Right cardiac atrium (tissue), 5 donors: Measurements from ENCODE around the gene MAML3. TPM values are rescaled to one million over a fixed set of nuclear protein-coding genes. Genes with fewer than 3 reads are reported as not detected.

ENCODE experiments used
- ATAC-seq, 2 donors: fragments of 200-7000 bp; cut with Tn5 transposase; one replicate each; pipeline versions ENCODE4 v1.8.0 to v1.9.1; 2020; ENCODE audit warnings: moderate library complexity in 2 of 2, mild to moderate bottlenecking in 1 of 2
- DNase-seq, 3 donors: peaks; one replicate each; pipeline ENCODE4 v3.0.0-alpha.2; 2020
- H3K27ac ChIP-seq: one replicate; pipeline ENCODE4 v1.5.1; 2013; ENCODE audit warnings: mild to moderate bottlenecking, low read length, control low read depth, moderate library complexity
- H3K27me3 ChIP-seq: one replicate; pipeline ENCODE4 v1.6.1; 2013; ENCODE audit not compliant: control insufficient read depth, insufficient read depth
- H3K4me1 ChIP-seq: one replicate; pipeline ENCODE4 v1.6.1; 2013; ENCODE audit warnings: low read length; ENCODE audit not compliant: control insufficient read depth, insufficient read depth
- H3K4me3 ChIP-seq: one replicate; pipeline ENCODE4 v1.5.1; 2013; ENCODE audit warnings: low read length, control low read depth
- H3K9me3 ChIP-seq: one replicate; pipeline ENCODE4 v1.6.1; 2013; ENCODE audit warnings: low read length; ENCODE audit not compliant: control insufficient read depth
- WGBS: extraction: QIAGEN DNeasy Blood & Tissue Kit; methylation state at CpG from one replicate; pipeline ENCODE4 v1.1.7; 2013; 5-methylcytosine and 5-hydroxymethylcytosine counted together
- intact Hi-C, 4 donors: fragments of 100-400 bp; cut with DNase I; formaldehyde crosslinking; loops; one replicate each; pipeline versions ENCODE4 v1.11.0 to v1.14.0; 2022 to 2023
- polyA plus RNA-seq: library from polyadenylated mRNA; stranded (reverse); fragments of 200-250 nt; gene quantifications from one replicate; pipeline ENCODE4 v1.2.3, GENCODE V29; 2013
- total RNA-seq, 4 donors: library from RNA; stranded (reverse); fragmentation: NEBNext Ultra II Directional; extraction: Animal tissue kit (Norgen Biotek cat#: 25700); gene quantifications; one replicate each; pipeline ENCODE4 v1.2.1, GENCODE V29; 2021
- donor health status: healthy with polysubstance abuse.
- donor health status: DM: no; HTN: yes; CAD: no.
- donor health status: DM: no; HTN: no; CAD: no.
- donor health status: DM: no; HTN: yes; CAD: no; lungs with severe emphysema.
- donor health status: DM: yes; HTN: yes; CAD: no.

Gene MAML3
- total and polyA plus RNA-seq, 5 donors = 1.6 to 4.2 (median 3.2) TPM

DNA sequence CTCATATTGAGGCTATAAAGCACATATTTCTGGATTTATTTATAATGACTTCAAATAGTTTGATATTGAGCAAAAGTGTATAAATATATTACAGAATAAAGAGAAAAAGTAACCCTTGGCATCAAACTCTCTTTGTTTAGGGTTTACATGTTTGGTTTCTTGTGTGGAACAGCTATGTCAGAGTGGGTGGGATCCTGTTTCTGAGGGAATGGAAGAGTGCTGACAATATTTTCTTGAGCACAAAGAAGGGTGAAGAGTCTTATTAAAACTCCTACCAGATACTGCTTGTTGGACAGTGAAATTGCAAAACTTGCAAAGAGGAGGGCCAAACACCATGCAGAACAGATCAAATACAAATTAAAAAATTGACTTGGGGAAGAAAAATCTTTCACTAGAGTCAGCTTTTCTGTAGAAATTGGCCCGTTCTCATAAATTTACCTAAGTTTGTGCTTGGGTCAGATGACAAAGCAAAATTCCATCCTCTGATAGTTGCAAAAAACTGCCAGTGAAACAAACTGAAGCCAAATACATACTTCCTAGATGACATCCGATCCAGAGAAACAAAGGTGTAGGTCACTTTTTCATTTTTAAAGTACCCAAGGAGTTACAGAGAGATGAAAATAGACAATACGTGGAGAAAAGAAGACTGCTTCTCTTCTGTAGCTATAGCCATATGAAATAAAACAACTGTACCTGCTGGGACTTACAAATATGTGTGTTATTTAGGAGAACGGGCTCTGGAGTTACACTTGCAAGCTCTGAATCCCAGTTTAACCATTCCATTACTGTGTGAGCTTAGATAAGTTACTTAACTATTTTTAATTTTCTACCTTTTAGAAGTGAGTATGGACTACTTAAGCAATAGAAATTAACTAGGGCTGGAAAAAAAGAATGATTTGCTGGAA lies 133.3 kb downstream of the MAML3 start:
- intact Hi-C loops = no loop called here
- no peaks in the 10 kb centered on the region for H3K9me3 ChIP-seq
- no peak for DNase-seq
- H3K4me1 ChIP-seq = no peaks in the 10 kb centered on the region
- H3K4me3 ChIP-seq = no peak overlapping the region
- H3K27me3 ChIP-seq = no peaks in the 10 kb centered on the region
- no peak overlapping the region for H3K27ac ChIP-seq
- WGBS = 43% methylated on average over 4 of the region's 4 CpGs
- no peak for ATAC-seq

DNA sequence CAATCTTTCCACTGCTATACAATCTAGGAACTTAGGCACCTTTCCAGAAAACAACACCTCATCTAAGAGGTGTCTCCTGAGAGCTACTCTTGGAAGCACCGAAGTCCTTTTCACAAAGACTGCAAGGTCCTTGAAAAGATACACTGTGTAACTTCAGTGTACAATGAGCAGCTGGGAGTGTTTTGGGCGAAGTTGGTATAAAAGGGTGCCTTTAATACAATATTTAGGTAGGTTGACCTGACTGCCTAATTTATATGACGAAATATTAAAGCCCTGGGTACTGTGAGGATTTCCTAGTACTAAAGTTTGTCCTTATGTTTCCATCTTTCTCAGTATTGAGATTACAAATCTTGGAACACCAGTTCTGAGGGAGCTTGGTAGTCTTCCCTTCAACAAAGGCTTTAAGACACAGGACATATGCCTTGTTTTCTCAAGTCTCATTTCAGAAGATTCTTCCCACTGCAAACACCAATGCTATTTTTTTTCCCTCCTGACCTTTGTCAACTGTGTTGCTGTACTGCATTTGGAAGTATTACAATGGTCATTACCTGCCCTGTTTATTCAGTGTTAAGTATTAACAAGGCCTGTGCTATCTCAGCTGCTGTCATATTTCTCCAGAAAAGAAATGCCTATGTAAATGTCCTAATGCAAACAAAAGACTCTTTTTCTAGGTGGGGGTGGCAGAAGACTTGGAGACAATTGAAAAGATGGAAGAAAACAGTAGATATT lies 134.2 kb downstream of the MAML3 start:
- ATAC-seq (no peak), DNase-seq (no peak)
- Histone ChIP-seq H3K4me3 (no peak overlapping the region), H3K9me3 (no peaks in the 10 kb centered on the region), H3K4me1 (no peaks in the 10 kb centered on the region), H3K27ac (no peak overlapping the region), H3K27me3 (no peaks in the 10 kb centered on the region)
- intact Hi-C loops = loop anchor here (10.0 kb wide), 3 partner anchors 235 to 305 kb away; no protein-coding TSS in a partner anchor
- 90% methylated on average over 3 of the region's 3 CpGs for WGBS

DNA sequence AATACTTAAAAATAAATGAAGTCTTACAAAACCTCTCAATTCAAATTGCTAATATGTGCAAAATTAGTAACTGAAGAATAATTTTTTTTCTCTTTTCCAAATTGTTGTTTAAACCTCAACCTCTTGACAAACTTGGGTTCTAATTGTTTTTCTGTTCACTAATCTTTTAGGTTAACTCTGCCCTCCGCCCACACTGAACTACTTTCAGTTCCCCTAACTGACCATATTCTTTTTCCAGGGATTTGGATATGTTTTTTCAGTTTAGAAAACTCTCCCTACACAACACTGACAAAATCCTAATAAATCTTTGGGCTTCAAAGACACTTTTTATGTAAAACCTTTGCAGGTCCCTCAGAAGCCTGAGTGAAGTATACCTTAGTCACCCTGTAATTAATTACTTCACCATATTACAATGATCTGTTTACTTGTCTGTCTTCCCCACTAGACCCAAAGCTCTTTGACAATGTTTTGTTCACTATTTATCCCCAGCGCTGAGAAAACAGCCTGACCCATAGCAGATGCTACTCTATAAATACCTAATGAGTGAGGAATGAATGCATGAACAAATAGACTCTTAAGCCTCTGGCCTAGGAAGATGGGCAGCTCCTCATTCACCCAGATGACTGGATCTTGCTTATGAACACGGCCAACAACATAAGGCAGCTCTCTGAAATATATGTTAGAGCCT lies 134.9 kb downstream of the MAML3 start:
- DNase-seq = no peak
- 89% methylated on average over 3 of the region's 3 CpGs for WGBS
- Histone ChIP-seq H3K27ac (no peak overlapping the region), H3K4me1 (no peaks in the 10 kb centered on the region), H3K27me3 (no peaks in the 10 kb centered on the region), H3K4me3 (no peak overlapping the region), H3K9me3 (no peaks in the 10 kb centered on the region)
- intact Hi-C loops = loop anchor here (10.0 kb wide), 3 partner anchors 236 to 306 kb away; no protein-coding TSS in a partner anchor
- no peak for ATAC-seq

DNA sequence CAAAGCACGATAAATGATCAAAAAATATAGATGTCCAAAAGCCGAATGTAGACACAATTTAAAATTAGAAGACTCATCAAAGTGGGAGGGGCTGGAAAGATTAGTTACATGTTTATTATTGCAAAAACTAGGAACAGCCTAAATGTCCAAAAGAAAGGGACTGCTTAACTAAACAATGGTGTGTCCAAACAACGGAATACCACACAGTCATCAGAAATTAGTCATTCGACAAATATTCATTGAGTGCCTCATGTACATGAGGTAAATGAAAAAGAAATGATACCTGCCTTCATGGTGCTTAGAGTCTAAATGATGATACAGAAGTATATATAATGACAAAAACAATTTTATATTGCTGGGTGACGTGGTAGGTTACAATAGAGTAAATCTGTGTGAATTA lies 139.7 kb downstream of the MAML3 start:
- intact Hi-C loops = loop anchor here (5.0 to 10.0 kb wide), 4 partner anchors 238 to 311 kb away; no protein-coding TSS in a partner anchor
- H3K27ac ChIP-seq = no peak overlapping the region
- ATAC-seq (no peak), DNase-seq (no peak)
- H3K9me3 ChIP-seq = no peaks in the 10 kb centered on the region
- no peak overlapping the region for H3K4me3 ChIP-seq
- 96% methylated on average over 5 of the region's 5 CpGs for WGBS
- H3K4me1 ChIP-seq = no peaks in the 10 kb centered on the region
- H3K27me3 ChIP-seq = no peaks in the 10 kb centered on the region

DNA sequence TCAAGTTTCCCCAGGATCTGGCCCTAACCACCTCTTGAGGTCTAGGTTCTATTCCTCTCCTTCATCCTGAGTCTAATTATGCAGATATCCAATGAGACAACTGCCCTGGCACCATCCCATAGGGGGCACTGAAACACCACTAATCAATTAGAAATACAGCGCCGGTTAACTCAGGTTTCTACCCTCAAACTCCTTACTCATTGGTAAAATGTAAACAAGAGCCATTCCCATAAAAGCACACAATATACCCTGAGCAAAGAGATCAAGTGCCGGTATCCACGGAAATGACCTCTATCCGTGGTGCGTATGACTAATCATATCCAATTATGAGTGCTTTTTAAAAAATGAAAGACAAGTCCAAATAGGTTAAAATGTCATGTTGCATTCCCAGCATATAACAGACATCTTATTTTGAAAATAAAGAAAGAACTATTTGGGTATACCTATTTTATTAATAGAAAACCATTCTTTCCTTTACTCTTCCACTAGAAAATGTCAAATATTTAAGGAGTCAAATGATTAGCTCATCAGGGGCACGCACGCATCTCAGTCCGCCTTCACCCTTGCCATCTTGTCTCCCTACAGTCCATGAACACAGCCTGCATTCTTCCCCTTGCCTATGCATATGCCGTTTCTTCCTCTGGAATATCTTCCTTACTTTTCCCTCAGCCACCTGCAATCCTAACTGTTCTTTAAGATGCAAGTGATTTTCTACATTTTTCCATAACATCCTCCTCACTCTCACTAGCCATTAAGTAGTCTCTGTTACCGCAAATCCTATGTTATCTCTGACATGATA lies 141.1 kb downstream of the MAML3 start:
- Histone ChIP-seq H3K27ac (no peak overlapping the region), H3K9me3 (no peaks in the 10 kb centered on the region), H3K4me3 (no peak overlapping the region), H3K27me3 (no peaks in the 10 kb centered on the region), H3K4me1 (no peaks in the 10 kb centered on the region)
- intact Hi-C loops = loop anchor here (5.0 to 10.0 kb wide), 4 partner anchors 239 to 312 kb away; no protein-coding TSS in a partner anchor
- ATAC-seq (peak; percentile 89 to 91), DNase-seq (peak in 2 of 3 donors; percentile 42 to 70)
- WGBS = 57% methylated on average over 11 of the region's 11 CpGs

DNA sequence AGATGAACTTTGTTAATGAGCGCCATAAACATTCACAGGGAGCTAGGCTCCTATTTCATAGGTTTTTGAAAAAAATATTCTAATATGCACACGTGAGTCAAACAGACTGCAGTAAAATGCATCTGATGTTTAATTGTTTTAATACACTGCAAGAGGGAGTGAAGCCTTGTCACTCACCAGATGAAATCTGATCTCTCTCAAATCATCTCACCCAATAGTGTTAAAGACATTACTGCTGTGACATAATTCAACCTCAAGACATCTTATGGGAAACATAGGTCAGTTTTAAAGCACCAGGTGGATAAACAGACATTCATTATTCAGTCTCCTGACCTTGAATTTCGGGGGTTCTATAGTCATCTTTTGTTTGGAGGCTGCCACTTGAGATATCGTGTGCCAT lies 148.3 kb downstream of the MAML3 start:
- ATAC-seq (no peak), DNase-seq (no peak)
- 85% methylated on average over 4 of the region's 4 CpGs for WGBS
- intact Hi-C loops = no loop called here
- Histone ChIP-seq H3K27me3 (no peaks in the 10 kb centered on the region), H3K27ac (no peak overlapping the region), H3K9me3 (no peaks in the 10 kb centered on the region), H3K4me3 (no peak overlapping the region), H3K4me1 (no peaks in the 10 kb centered on the region)

DNA sequence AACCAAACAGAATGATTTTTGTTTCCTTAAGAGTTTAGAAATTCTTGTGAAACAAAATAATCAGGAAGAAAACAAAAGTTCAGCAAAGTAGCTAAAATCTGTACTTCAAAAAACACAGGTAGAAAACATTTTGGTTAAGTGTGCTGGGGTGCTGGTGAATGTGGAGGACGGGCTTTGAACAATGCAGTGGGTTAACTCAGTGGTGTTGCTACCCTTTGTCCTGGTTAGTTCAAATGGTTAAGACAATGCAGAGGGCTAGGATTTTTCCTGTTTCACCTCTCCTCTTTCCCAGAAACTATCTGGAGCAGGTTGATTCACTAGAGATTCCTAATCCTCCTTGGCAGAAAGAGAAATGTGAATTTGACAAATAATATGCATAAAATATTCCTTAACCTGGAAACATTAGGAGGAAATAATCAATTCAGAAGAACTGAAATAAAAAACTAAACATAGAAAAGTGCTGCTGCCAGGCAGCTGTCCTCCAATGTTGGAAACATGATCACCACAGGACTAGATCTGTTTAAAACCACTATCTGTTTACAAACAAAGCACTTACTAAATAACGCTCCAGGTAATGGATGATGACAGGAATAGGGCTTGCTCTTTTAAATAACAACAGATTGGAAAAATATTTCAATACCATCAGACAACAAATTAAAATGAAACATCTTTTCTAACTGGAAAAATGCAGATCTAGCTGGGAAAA lies 148.9 kb downstream of the MAML3 start:
- DNase-seq (no peak), ATAC-seq (peak in 1 of 2 donors; percentile 42)
- 64% methylated on average over 2 of the region's 2 CpGs for WGBS
- intact Hi-C loops = no loop called here
- no peaks in the 10 kb centered on the region for H3K9me3 ChIP-seq
- H3K4me1 ChIP-seq = no peaks in the 10 kb centered on the region
- no peak overlapping the region for H3K27ac ChIP-seq
- H3K4me3 ChIP-seq = peak overlapping the region; percentile 60
- no peaks in the 10 kb centered on the region for H3K27me3 ChIP-seq

DNA sequence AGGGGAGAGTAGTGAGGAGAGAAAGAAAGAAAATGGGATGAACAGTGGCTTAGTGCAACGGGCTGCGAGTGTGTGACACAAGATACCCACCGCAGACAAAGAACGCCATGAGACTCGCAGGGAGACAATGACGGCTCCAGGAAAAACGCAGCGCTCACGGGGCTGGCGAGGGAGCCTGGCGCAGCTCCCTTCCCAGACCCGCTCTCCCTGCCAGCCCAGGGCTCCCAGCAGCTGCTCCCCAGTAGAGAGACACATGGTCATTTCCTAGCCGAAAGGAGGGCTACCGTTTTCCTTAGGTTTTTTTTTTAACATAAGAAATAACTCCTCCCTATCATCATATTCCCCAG lies 149.5 kb downstream of the MAML3 start:
- intact Hi-C loops = no loop called here
- Histone ChIP-seq H3K27ac (peak overlapping the region; percentile 2), H3K4me3 (peak overlapping the region; percentile 60), H3K9me3 (no peaks in the 10 kb centered on the region), H3K4me1 (no peaks in the 10 kb centered on the region), H3K27me3 (no peaks in the 10 kb centered on the region)
- WGBS = 11% methylated on average over 14 of the region's 14 CpGs
- DNase-seq (peak; percentile 51 to 75 (median 74)), ATAC-seq (peak; percentile 88 to 90)

DNA sequence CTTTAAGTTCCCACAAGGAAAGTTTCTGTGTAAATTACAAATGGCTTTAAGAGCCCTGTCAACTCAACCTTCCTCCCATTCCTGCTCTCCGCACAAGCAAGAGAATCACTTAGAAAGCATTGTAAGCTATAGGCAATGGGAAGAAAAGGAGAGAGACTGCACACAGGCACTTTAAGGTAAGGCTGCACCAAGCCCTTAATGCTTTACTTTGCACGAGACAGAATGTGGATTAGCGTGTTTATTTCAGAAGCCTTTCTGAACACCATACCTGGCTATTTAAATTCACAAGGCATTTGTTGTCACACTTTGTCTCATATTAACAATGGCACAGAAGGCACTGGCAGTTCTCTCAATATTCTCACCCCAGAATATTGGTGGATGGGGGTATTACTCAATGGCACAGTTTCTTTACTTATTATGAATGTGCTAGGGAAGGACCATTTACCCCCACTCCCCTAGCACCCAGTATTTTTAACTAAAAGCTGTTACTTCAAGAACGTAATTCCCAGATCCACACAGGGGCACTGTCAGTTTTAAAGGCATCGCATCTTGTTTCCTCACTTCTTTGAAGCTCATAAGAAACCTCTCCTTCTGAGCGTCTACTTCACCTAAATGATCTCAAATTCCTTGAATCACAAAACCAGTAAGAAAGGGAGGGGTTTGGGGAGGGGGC lies 150.0 kb downstream of the MAML3 start:
- WGBS = 52% methylated on average over 6 of the region's 6 CpGs
- Histone ChIP-seq H3K4me1 (no peaks in the 10 kb centered on the region), H3K9me3 (no peaks in the 10 kb centered on the region), H3K4me3 (peak overlapping the region; percentile 60), H3K27me3 (no peaks in the 10 kb centered on the region), H3K27ac (peak overlapping the region; percentile 2)
- ATAC-seq (no peak), DNase-seq (no peak)
- intact Hi-C loops = no loop called here
